Left lung (tissue), 10 donors: ENCODE measurements around the gene RERE. TPM values are rescaled to one million over a fixed set of nuclear protein-coding genes. Genes with fewer than 3 reads are reported as not detected.

Experiments
- ATAC-seq: fragments of 200-7000 bp; cut with Tn5 transposase; one replicate; pipeline ENCODE4 v1.9.1; 2020; ENCODE audit warnings: moderate library complexity
- DNase-seq, 4 donors: peaks; one replicate each; pipeline ENCODE4 v3.0.0-alpha.2; 2013 to 2020
- H3K27ac ChIP-seq, 2 donors: fragments of 200-600 bp; sonication (generic) in 1 of 2; one replicate each; pipeline versions ENCODE4 v1.5.0 to v1.8.0; 2020 to 2021
- H3K27me3 ChIP-seq, 2 donors: fragments of 200-600 bp; sonication (generic) in 1 of 2; one replicate each; pipeline versions ENCODE4 v1.5.0 to v1.8.0; 2020 to 2021
- H3K36me3 ChIP-seq, 2 donors: fragments of 200-600 bp; sonication (generic) in 1 of 2; one replicate each; pipeline versions ENCODE4 v1.5.0 to v1.8.0; 2020 to 2021
- H3K4me1 ChIP-seq, 2 donors: fragments of 200-600 bp; one replicate each; pipeline ENCODE4 v1.8.0; 2021
- H3K4me3 ChIP-seq, 2 donors: fragments of 200-600 bp; sonication (generic) in 1 of 2; one replicate each; pipeline versions ENCODE4 v1.5.0 to v1.8.0; 2020 to 2021; ENCODE audit warnings: mild to moderate bottlenecking in 1 of 2
- H3K9me3 ChIP-seq, 2 donors: fragments of 200-600 bp; sonication (generic) in 1 of 2; one replicate each; pipeline versions ENCODE4 v1.5.0 to v1.8.0; 2020 to 2021
- CTCF ChIP-seq, 2 donors: fragments of 200-600 bp; sonication (generic) in 1 of 2; IDR thresholded peaks; one replicate each; pipeline versions ENCODE4 v1.5.0 to v1.8.0; 2021; ENCODE audit warnings: antibody characterized with exemption in 2 of 2
- intact Hi-C, 2 donors: fragments of 100-400 bp; cut with DNase I; formaldehyde crosslinking; loops; one replicate each; pipeline versions ENCODE4 v1.11.2 to v1.14.2; 2022
- polyA plus RNA-seq, 6 donors: library from polyadenylated mRNA; unstranded; fragments of 120-200 nt; gene quantifications; one replicate each; pipeline ENCODE4 v1.2.1, GENCODE V29; 2013; ENCODE audit not compliant: insufficient read length in 6 of 6
- total RNA-seq, 2 donors: library from RNA; stranded (reverse); fragmentation: NEBNext Ultra II Directional; extraction: Animal tissue kit (Norgen Biotek cat#: 25700); gene quantifications; one replicate each; pipeline ENCODE4 v1.2.1, GENCODE V29; 2021
- donor health status: DM: no; HTN: yes; CAD: no.
- donor health status: DM: no; HTN: no; CAD: no.

RERE gene
- total and polyA plus RNA-seq, 8 donors = 73.3 to 135 (median 130) TPM

- no peak for TF ChIP-seq CTCF (IDR thresholded peaks at IDR 0.05)
- peak overlapping the region; percentile 46 to 67 for H3K27ac ChIP-seq
- ATAC-seq (no peak), DNase-seq (no peak)
- H3K9me3 ChIP-seq = no peaks in the 10 kb centered on the region
- peaks cover 20 to 26% of the 10 kb centered on the region in 2 donors for H3K4me1 ChIP-seq
- H3K36me3 ChIP-seq = no peaks in the 10 kb centered on the region
- H3K27me3 ChIP-seq = no peaks in the 10 kb centered on the region
- no peak overlapping the region for H3K4me3 ChIP-seq
- intact Hi-C loops = no loop called here
Observed at GRCh38 chr1:8572106-8572505, 245.3 kb downstream of the RERE start.

- intact Hi-C loops = no loop called here
- TF ChIP-seq CTCF (IDR thresholded peaks at IDR 0.05) = peak in 1 of 2 donors; percentile 36
- Histone ChIP-seq H3K36me3 (no peaks in the 10 kb centered on the region), H3K27ac (peak overlapping the region; percentile 46 to 67), H3K9me3 (no peaks in the 10 kb centered on the region), H3K4me3 (no peak overlapping the region), H3K4me1 (peaks cover 20 to 26% of the 10 kb centered on the region in 2 donors), H3K27me3 (no peaks in the 10 kb centered on the region)
- ATAC-seq (peak; percentile 92), DNase-seq (peak in 1 of 4 donors; percentile 55)
Observed at GRCh38 chr1:8571200-8571984, 246.0 kb downstream of the RERE start.

DNA sequence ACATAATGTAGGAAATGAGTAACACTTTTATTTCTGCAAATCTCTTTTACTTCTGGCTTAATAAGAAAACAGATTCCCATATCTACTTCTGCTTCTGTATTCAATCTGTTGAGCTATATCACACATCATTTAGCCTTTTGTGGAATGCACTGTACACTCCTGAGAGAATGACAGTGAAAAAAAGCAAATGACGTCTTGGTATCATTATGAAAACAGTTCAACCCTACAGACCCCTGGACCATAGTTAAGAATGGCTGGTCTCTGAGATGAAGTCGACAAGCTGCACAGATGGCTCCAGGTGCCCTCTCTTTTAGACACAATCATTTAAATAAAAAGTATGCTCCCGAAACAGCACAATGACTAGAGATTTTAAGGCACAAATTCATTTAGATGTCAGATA, 247.0 kb downstream of the RERE start:
- Histone ChIP-seq H3K36me3 (no peaks in the 10 kb centered on the region), H3K9me3 (no peaks in the 10 kb centered on the region), H3K4me3 (no peak overlapping the region), H3K27ac (peak overlapping the region in 1 of 2 donors; percentile 67), H3K27me3 (no peaks in the 10 kb centered on the region), H3K4me1 (peaks cover 20 to 26% of the 10 kb centered on the region in 2 donors)
- no peak for TF ChIP-seq CTCF (IDR thresholded peaks at IDR 0.05)
- ATAC-seq (no peak), DNase-seq (no peak)
- intact Hi-C loops = no loop called here

DNA sequence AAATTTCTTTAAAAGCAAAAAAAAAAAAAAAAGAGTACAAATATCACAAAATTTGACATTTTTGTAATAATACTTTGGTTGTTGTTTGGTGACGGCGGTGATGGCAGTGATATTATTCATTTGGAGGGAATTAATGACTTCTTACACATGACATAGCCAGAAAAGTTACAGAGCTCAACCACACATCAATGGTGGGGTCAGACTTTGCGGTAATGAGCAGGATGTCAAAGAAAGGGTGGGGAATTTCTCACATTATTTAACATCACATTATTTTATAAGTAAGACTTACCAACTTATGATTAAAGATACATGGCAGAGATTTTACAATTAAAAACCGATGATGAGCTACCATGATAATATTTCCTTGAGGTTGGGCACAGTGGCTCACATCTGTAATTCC, 248.2 kb downstream of the RERE start:
- Histone ChIP-seq H3K27me3 (no peaks in the 10 kb centered on the region), H3K9me3 (no peaks in the 10 kb centered on the region), H3K4me1 (peaks cover 20 to 26% of the 10 kb centered on the region in 2 donors), H3K36me3 (no peaks in the 10 kb centered on the region), H3K27ac (no peak overlapping the region), H3K4me3 (no peak overlapping the region)
- ATAC-seq (no peak), DNase-seq (no peak)
- intact Hi-C loops = loop anchor here in 1 of 2 donors (10.0 kb wide), 1 partner anchor 276 kb away; no protein-coding TSS in a partner anchor
- TF ChIP-seq CTCF (IDR thresholded peaks at IDR 0.05) = no peak

DNA sequence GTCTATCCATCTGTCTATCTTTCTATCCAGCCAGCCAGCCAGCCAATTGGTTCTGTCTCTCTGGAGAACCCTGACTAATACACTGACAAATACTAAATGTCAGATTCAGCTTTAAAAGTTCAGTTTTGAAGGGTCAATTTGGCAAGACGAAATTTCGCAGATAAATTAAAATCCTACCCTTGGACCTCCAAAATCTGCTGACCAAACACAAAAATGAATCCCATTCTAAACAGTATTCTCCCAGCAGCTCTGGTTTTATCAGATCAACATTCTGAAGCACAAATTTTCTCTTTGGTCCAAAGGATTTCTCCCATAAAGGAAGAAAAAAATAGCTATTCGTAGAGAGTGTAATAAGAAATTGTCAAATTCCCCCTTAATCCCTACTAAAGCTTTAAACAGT, 248.6 kb downstream of the RERE start:
- intact Hi-C loops = loop anchor here in 1 of 2 donors (10.0 kb wide), 1 partner anchor 276 kb away; no protein-coding TSS in a partner anchor
- no peak for DNase-seq

More for the DNA sequence above, 248.6 kb downstream of the RERE start:
- TF ChIP-seq CTCF (IDR thresholded peaks at IDR 0.05) = no peak
- H3K9me3 ChIP-seq = no peaks in the 10 kb centered on the region
- no peak overlapping the region for H3K27ac ChIP-seq
- H3K4me3 ChIP-seq = no peak overlapping the region
- H3K36me3 ChIP-seq = no peaks in the 10 kb centered on the region
- ATAC-seq = no peak
- no peaks in the 10 kb centered on the region for H3K27me3 ChIP-seq
- peaks cover 20 to 26% of the 10 kb centered on the region in 2 donors for H3K4me1 ChIP-seq
